SK-N-MC (cell line): ENCODE measurements around the gene NRK.

Experiments
- EZH2 ChIP-seq: fragments of 200-600 bp; sonication (generic); IDR thresholded peaks from one replicate; pipeline ENCODE4 v1.6.1; 2017; ENCODE audit warnings: antibody characterized with exemption
- FOXP2 ChIP-seq: optimal IDR thresholded peaks from 2 replicates; pipeline ENCODE3; 2011; ENCODE audit warnings: mild to moderate bottlenecking, moderate library complexity; ENCODE audit not compliant: insufficient read depth; ENCODE audit errors: extremely low read length, control extremely low read depth
- POLR2AphosphoS5 ChIP-seq: IDR thresholded peaks from 2 replicates; pipeline ENCODE4 v1.6.1; 2012; ENCODE audit warnings: mild to moderate bottlenecking, low read depth, low read length, borderline replicate concordance

DNA sequence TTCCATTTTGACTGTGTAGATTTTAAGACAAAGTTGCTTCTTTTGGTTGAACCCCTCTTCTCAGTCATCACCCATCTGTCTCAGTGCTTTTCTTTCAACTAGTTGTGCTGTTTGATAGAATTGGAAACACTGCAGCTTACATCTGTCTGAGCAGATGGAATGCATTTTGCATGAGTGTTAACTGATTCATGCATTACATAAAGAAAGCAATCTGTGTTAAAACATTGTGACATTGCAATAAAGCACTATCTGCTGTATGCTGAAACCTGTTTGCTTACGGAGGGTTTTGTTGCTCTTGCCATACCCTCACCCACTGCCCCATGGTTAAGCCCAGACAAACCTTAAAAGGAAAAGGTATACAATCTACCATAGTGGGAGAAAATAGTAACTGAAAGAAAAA, 47.4 kb downstream of the NRK start:
- TF ChIP-seq EZH2, result no peak
- TF ChIP-seq POLR2AphosphoS5, result no peak
- TF ChIP-seq FOXP2, result no peak
